ENCODE measurements around the gene TRDN.

GRCh38 chr6:123462152-123462551 is 174.6 kb downstream of the TRDN start:
- TF ChIP-seq EZH2phosphoT487 (IDR thresholded peaks at IDR 0.05; ENCODE audit: borderline replicate concordance) (no peak), CTCF (conservative IDR thresholded peaks at IDR 0.05; ENCODE audit: low read length) (no peak)
